GM23248 (cell line): Measurements from ENCODE around the gene M1AP. TPM values are rescaled to one million over a fixed set of nuclear protein-coding genes. Genes with fewer than 3 reads are reported as not detected.
A peak's percentile ranks its signal among the peaks of the same experiment; 100 is the strongest.

Experiments used
- DNase-seq: peaks from one replicate; pipeline ENCODE4 v3.0.0-alpha.2; 2015
- H2AFZ ChIP-seq: fragments of 200-600 bp; sonication (generic); 2 replicates; pipeline ENCODE4 v1.6.1; 2016; ENCODE audit warnings: antibody characterized with exemption
- H3F3A ChIP-seq: fragments of 200-600 bp; sonication (generic); 2 replicates; pipeline ENCODE4 v1.6.1; 2016; ENCODE audit warnings: mild to moderate bottlenecking, antibody characterized with exemption, mixed run types; ENCODE audit not compliant: insufficient read depth
- H3K27ac ChIP-seq: fragments of 200-600 bp; sonication (generic); 2 replicates; pipeline ENCODE4 v1.5.1; 2016; ENCODE audit warnings: mild to moderate bottlenecking
- H3K27me3 ChIP-seq: fragments of 200-600 bp; sonication (generic); replicated peaks from 2 replicates; pipeline ENCODE4 v1.6.1; 2016; ENCODE audit warnings: mild to moderate bottlenecking; ENCODE audit not compliant: insufficient read depth
- H3K36me3 ChIP-seq: fragments of 200-600 bp; sonication (generic); 2 replicates; pipeline ENCODE4 v1.6.1; 2016; ENCODE audit warnings: low read depth, mild to moderate bottlenecking
- H3K4me1 ChIP-seq: fragments of 200-600 bp; sonication (generic); 2 replicates; pipeline ENCODE4 v1.6.1; 2016; ENCODE audit warnings: mild to moderate bottlenecking; ENCODE audit not compliant: insufficient read depth
- H3K4me2 ChIP-seq: fragments of 200-600 bp; sonication (generic); one replicate; pipeline ENCODE4 v1.6.1; 2016; ENCODE audit warnings: mild to moderate bottlenecking; ENCODE audit not compliant: unreplicated experiment
- H3K4me3 ChIP-seq: fragments of 200-600 bp; sonication (generic); 2 replicates; pipeline ENCODE4 v1.5.1; 2016; ENCODE audit warnings: mild to moderate bottlenecking
- H3K79me2 ChIP-seq: fragments of 200-600 bp; sonication (generic); 2 replicates; pipeline ENCODE4 v1.6.1; 2016; ENCODE audit warnings: mild to moderate bottlenecking; ENCODE audit not compliant: insufficient read depth
- H3K9ac ChIP-seq: fragments of 200-600 bp; sonication (generic); 2 replicates; pipeline ENCODE4 v1.6.1; 2016; ENCODE audit warnings: mild to moderate bottlenecking
- H3K9me2 ChIP-seq: fragments of 200-600 bp; sonication (generic); 2 replicates; pipeline ENCODE4 v1.6.1; 2016; ENCODE audit warnings: mixed run types, mild to moderate bottlenecking, moderate library complexity; ENCODE audit not compliant: insufficient read depth
- H3K9me3 ChIP-seq: fragments of 200-600 bp; sonication (generic); one replicate; pipeline ENCODE4 v1.6.1; 2017; ENCODE audit warnings: low read depth
- H4K20me1 ChIP-seq: fragments of 200-600 bp; sonication (generic); 2 replicates; pipeline ENCODE4 v1.6.0; 2016; ENCODE audit not compliant: insufficient read depth
- EZH2 ChIP-seq: fragments of 200-600 bp; sonication (generic); IDR thresholded peaks from 2 replicates; pipeline ENCODE4 v1.6.1; 2018; ENCODE audit warnings: antibody characterized with exemption, mild to moderate bottlenecking; ENCODE audit not compliant: insufficient read depth, poor library complexity, severe bottlenecking
- EZH2phosphoT487 ChIP-seq: fragments of 200-600 bp; sonication (generic); IDR thresholded peaks from 2 replicates; pipeline ENCODE4 v1.6.1; 2018; ENCODE audit warnings: antibody characterized with exemption, moderate library complexity, mild to moderate bottlenecking, low read depth; ENCODE audit not compliant: insufficient read depth
- WGBS, 2 experiments: methylation state at CpG; one replicate each; pipeline ENCODE4 v1.1.6; 2015 to 2017; ENCODE audit warnings: low lambda C conversion rate in 2 of 2, low coverage in 1 of 2; ENCODE audit errors: missing lambda C conversion rate in 2 of 2; 5-methylcytosine and 5-hydroxymethylcytosine counted together
- in situ Hi-C: fragments of 300-500 bp; cut with MboI; formaldehyde crosslinking; loops from 2 replicates; pipeline ENCODE4 v1.15.0; 2020
- polyA plus RNA-seq: library from polyadenylated mRNA; unstranded; fragments of >200 nt; fragmentation: Nextera tagmentation; extraction: Ambion mirVana; gene quantifications from 2 replicates; pipeline ENCODE4 v1.2.1, GENCODE V29; 2016
- total RNA-seq: library from RNA; depleted of rRNA; stranded (reverse); fragments of >200 nt; shearing (Covaris generic); gene quantifications from 2 replicates; pipeline ENCODE4 v1.2.3, GENCODE V29; 2014

The M1AP gene
- total and polyA plus RNA-seq, 2 experiments from 2014 or later = 0.18 to 1.5 TPM

GRCh38 chr2:74573747-74574562, 74.2 kb downstream of the M1AP start:
- H3K27me3 ChIP-seq = no peaks in the 10 kb centered on the region
- H3K4me2 ChIP-seq = peak overlapping the region; percentile 78
- 0 out of 2 replicates have a peak overlapping the region, but pooled peaks have one; percentile 21 for H3K9ac ChIP-seq
- DNase-seq = peak; percentile 76
- H4K20me1 ChIP-seq = no peaks in the 10 kb centered on the region
- H2AFZ ChIP-seq = peak overlapping the region; percentile 52
- H3F3A ChIP-seq = peaks cover 58% of the 10 kb centered on the region
- no peaks in the 10 kb centered on the region for H3K79me2 ChIP-seq
- peak overlapping the region; percentile 53 for H3K4me3 ChIP-seq
- no peaks in the 10 kb centered on the region for H3K9me3 ChIP-seq
- H3K4me1 ChIP-seq = peaks cover 62% of the 10 kb centered on the region
- TF ChIP-seq EZH2 (no peak), EZH2phosphoT487 (no peak)
- in situ Hi-C loops = no loop called here
- 17 to 21% methylated on average over 7 of the region's 7 CpGs for WGBS, 2 experiments
- H3K9me2 ChIP-seq = no peaks in the 10 kb centered on the region
- H3K36me3 ChIP-seq = no peaks in the 10 kb centered on the region
- H3K27ac ChIP-seq = peak overlapping the region; percentile 80

- 68 to 70% methylated on average over 3 of the region's 3 CpGs for WGBS, 2 experiments
- peaks cover 70% of the 10 kb centered on the region for H3K4me1 ChIP-seq
These were observed 75.8 kb downstream of the M1AP start for GRCh38 chr2:74572178-74572925.

GRCh38 chr2:74571058-74571457, 77.1 kb downstream of the M1AP start:
- Histone ChIP-seq H3K9me3 (no peaks in the 10 kb centered on the region), H3F3A (peaks cover 64% of the 10 kb centered on the region), H3K79me2 (no peaks in the 10 kb centered on the region), H3K27ac (no peak overlapping the region), H3K9me2 (no peaks in the 10 kb centered on the region), H3K27me3 (no peaks in the 10 kb centered on the region), H3K4me2 (no peak overlapping the region), H3K4me1 (peaks cover 70% of the 10 kb centered on the region), H3K9ac (no peak overlapping the region), H4K20me1 (no peaks in the 10 kb centered on the region), H3K36me3 (no peaks in the 10 kb centered on the region), H2AFZ (no peak overlapping the region), H3K4me3 (no peak overlapping the region)
- no peak for DNase-seq
- TF ChIP-seq EZH2phosphoT487 (no peak), EZH2 (no peak)
- 91 to 100% methylated on average over 1 of the region's 1 CpG for WGBS, 2 experiments
- in situ Hi-C loops = no loop called here

More at GRCh38 chr2:74572178-74572925, 75.8 kb downstream of the M1AP start:
- Histone ChIP-seq H3F3A (peaks cover 67% of the 10 kb centered on the region), H3K9me2 (no peaks in the 10 kb centered on the region), H3K4me3 (no peak overlapping the region), H3K9me3 (no peaks in the 10 kb centered on the region), H3K4me2 (no peak overlapping the region), H3K27me3 (no peaks in the 10 kb centered on the region), H3K27ac (0 out of 2 replicates have a peak overlapping the region, but pooled peaks have one; percentile 1), H2AFZ (no peak overlapping the region), H3K79me2 (no peaks in the 10 kb centered on the region), H4K20me1 (no peaks in the 10 kb centered on the region), H3K9ac (no peak overlapping the region), H3K36me3 (no peaks in the 10 kb centered on the region)
- DNase-seq = no peak
- TF ChIP-seq EZH2phosphoT487 = no peak
- TF ChIP-seq EZH2 = no peak
- in situ Hi-C loops = no loop called here

GRCh38 chr2:74569686-74570085, 78.4 kb downstream of the M1AP start:
- H3K27ac ChIP-seq = peak overlapping the region; percentile 91

More at GRCh38 chr2:74569686-74570085, 78.4 kb downstream of the M1AP start:
- WGBS, 2 experiments = 31 to 60% methylated on average over 1 of the region's 1 CpG
- in situ Hi-C loops = no loop called here
- Histone ChIP-seq H3K9me3 (no peaks in the 10 kb centered on the region), H3K4me3 (no peak overlapping the region), H3K4me1 (peaks cover 67% of the 10 kb centered on the region), H3F3A (peaks cover 58% of the 10 kb centered on the region), H2AFZ (no peak overlapping the region), H3K4me2 (no peak overlapping the region), H3K36me3 (no peaks in the 10 kb centered on the region), H4K20me1 (no peaks in the 10 kb centered on the region), H3K27me3 (no peaks in the 10 kb centered on the region), H3K9me2 (no peaks in the 10 kb centered on the region), H3K9ac (peak overlapping the region; percentile 61; the same call in 1 of the 2 replicates), H3K79me2 (no peaks in the 10 kb centered on the region)
- no peak for TF ChIP-seq EZH2
- TF ChIP-seq EZH2phosphoT487 = no peak
- no peak for DNase-seq
